Right cardiac atrium (tissue), 5 donors: ENCODE measurements around the gene SPATA46. TPM values are rescaled to one million over a fixed set of nuclear protein-coding genes. Genes with fewer than 3 reads are reported as not detected.

Source experiments
- ATAC-seq, 2 donors: fragments of 200-7000 bp; cut with Tn5 transposase; one replicate each; pipeline versions ENCODE4 v1.8.0 to v1.9.1; 2020; ENCODE audit warnings: moderate library complexity in 2 of 2, mild to moderate bottlenecking in 1 of 2
- DNase-seq, 3 donors: peaks; one replicate each; pipeline ENCODE4 v3.0.0-alpha.2; 2020
- H3K27ac ChIP-seq: one replicate; pipeline ENCODE4 v1.5.1; 2013; ENCODE audit warnings: mild to moderate bottlenecking, low read length, control low read depth, moderate library complexity
- H3K27me3 ChIP-seq: one replicate; pipeline ENCODE4 v1.6.1; 2013; ENCODE audit not compliant: control insufficient read depth, insufficient read depth
- H3K4me1 ChIP-seq: one replicate; pipeline ENCODE4 v1.6.1; 2013; ENCODE audit warnings: low read length; ENCODE audit not compliant: control insufficient read depth, insufficient read depth
- H3K4me3 ChIP-seq: one replicate; pipeline ENCODE4 v1.5.1; 2013; ENCODE audit warnings: low read length, control low read depth
- H3K9me3 ChIP-seq: one replicate; pipeline ENCODE4 v1.6.1; 2013; ENCODE audit warnings: low read length; ENCODE audit not compliant: control insufficient read depth
- WGBS: extraction: QIAGEN DNeasy Blood & Tissue Kit; methylation state at CpG from one replicate; pipeline ENCODE4 v1.1.7; 2013; 5-methylcytosine and 5-hydroxymethylcytosine counted together
- intact Hi-C, 4 donors: fragments of 100-400 bp; cut with DNase I; formaldehyde crosslinking; loops; one replicate each; pipeline versions ENCODE4 v1.11.0 to v1.14.0; 2022 to 2023
- polyA plus RNA-seq: library from polyadenylated mRNA; stranded (reverse); fragments of 200-250 nt; gene quantifications from one replicate; pipeline ENCODE4 v1.2.3, GENCODE V29; 2013
- total RNA-seq, 4 donors: library from RNA; stranded (reverse); fragmentation: NEBNext Ultra II Directional; extraction: Animal tissue kit (Norgen Biotek cat#: 25700); gene quantifications; one replicate each; pipeline ENCODE4 v1.2.1, GENCODE V29; 2021
- donor health status: healthy with polysubstance abuse.
- donor health status: DM: no; HTN: yes; CAD: no.
- donor health status: DM: no; HTN: no; CAD: no.
- donor health status: DM: no; HTN: yes; CAD: no; lungs with severe emphysema.
- donor health status: DM: yes; HTN: yes; CAD: no.

The SPATA46 gene
- total and polyA plus RNA-seq, 5 donors = not detected

DNA sequence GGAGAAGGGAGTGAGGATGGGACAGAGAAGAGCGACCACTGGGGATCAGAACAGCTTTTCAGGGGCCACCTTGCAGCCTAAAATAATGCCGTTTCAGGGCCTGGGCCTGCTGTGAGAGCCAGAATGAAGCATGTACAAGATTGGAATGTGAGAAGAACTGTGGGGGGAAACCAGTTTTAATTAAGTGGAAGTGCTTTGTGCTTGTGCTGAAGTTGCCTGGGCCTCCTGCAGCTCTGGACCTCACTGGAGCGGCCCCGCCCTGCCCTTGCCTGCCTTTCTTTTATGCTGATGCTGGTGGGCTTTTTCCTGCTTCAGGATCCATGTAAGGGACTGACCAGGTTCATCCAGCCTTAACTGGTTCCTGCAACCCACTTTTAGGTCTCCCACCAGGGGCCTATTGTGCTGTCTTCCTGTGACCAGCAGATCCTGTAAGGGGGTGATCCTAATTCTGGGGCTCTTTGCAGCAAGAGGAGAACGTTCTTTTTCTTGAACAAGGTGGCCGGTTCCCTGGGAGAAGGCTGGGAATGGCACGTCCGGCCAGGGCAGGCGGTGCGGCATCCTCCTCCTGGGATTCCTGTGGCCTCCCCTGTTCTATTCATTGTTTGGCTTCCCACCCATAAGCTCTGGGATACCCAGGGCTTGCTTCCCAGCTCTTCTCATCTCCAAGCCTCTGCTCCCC is 8.1 kb upstream of the SPATA46 start:
- DNase-seq = no peak
- H3K27me3 ChIP-seq = no peaks in the 10 kb centered on the region
- H3K4me3 ChIP-seq = no peak overlapping the region
- no peak for ATAC-seq
- WGBS = 97% methylated on average over 10 of the region's 10 CpGs
- no peak overlapping the region for H3K27ac ChIP-seq
- intact Hi-C loops = loop anchor here in 1 of 4 donors (5.0 kb wide), 1 partner anchor 327 kb away; no protein-coding TSS in a partner anchor
- no peaks in the 10 kb centered on the region for H3K9me3 ChIP-seq
- no peaks in the 10 kb centered on the region for H3K4me1 ChIP-seq

GRCh38 chr1:162384116-162384515 is 7.5 kb upstream of the SPATA46 start:
- Histone ChIP-seq H3K4me1 (no peaks in the 10 kb centered on the region), H3K27ac (no peak overlapping the region), H3K27me3 (no peaks in the 10 kb centered on the region), H3K4me3 (no peak overlapping the region), H3K9me3 (no peaks in the 10 kb centered on the region)
- 92% methylated on average over 6 of the region's 6 CpGs for WGBS
- DNase-seq = no peak
- ATAC-seq = no peak
- intact Hi-C loops = no loop called here

- Histone ChIP-seq H3K4me1 (no peaks in the 10 kb centered on the region), H3K27me3 (no peaks in the 10 kb centered on the region), H3K27ac (no peak overlapping the region), H3K4me3 (no peak overlapping the region), H3K9me3 (no peaks in the 10 kb centered on the region)
- intact Hi-C loops = no loop called here
- no peak for ATAC-seq
- DNase-seq = no peak
- 87% methylated on average over 8 of the region's 8 CpGs for WGBS
Observed at GRCh38 chr1:162383516-162383915, 6.9 kb upstream of the SPATA46 start.

- no peaks in the 10 kb centered on the region for H3K4me1 ChIP-seq
- no peak for DNase-seq
- H3K4me3 ChIP-seq = no peak overlapping the region
- intact Hi-C loops = no loop called here
- no peak for ATAC-seq
- 91% methylated on average over 6 of the region's 6 CpGs for WGBS
- no peaks in the 10 kb centered on the region for H3K27me3 ChIP-seq
- H3K9me3 ChIP-seq = no peaks in the 10 kb centered on the region
- H3K27ac ChIP-seq = no peak overlapping the region
Observed at GRCh38 chr1:162383091-162383490, 6.4 kb upstream of the SPATA46 start.

DNA sequence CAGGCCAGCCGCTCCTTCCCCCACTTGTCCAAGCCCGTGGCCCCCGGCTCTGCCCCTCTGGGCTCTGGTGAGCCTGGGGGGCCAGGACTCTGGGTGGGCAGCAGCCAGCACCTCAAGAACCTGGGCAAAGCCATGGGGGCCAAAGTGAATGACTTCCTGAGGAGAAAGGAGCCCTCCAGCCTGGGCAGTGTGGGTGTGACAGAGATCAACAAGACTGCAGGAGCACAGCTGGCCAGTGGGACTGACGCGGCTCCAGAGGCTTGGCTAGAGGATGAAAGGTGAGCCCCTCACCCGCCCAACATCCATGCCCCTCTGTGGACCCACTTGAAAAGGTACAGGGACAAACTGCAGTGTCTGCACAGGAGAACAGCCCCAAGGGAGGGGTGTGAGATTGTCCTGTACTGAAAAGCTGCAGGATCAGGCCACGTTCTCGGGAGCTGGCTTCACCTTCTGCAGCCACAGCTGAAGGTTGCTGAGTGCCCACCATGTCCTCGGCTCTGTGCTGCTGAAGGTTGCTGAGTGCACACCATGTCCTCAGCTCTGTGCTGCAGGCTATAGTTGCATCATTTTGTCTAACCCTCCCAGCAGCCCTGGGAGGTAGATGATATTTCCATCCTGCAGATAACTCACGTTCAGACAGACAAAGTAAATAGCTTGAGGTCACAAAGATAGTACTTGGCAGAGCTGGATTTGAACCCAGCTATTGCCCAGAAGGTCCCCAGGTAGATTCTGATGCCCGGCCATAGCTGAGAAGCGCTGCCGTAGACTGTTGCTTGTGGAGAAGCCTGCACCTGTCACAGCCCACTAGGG is 5.5 kb upstream of the SPATA46 start:
- DNase-seq = no peak
- H3K27me3 ChIP-seq = no peaks in the 10 kb centered on the region
- no peak overlapping the region for H3K4me3 ChIP-seq
- no peak overlapping the region for H3K27ac ChIP-seq
- WGBS = 87% methylated on average over 13 of the region's 13 CpGs
- no peak for ATAC-seq
- no peaks in the 10 kb centered on the region for H3K9me3 ChIP-seq
- H3K4me1 ChIP-seq = no peaks in the 10 kb centered on the region
- intact Hi-C loops = no loop called here

GRCh38 chr1:162381383-162381782 is 4.7 kb upstream of the SPATA46 start, which contains the start of gene C1orf226:
TSS of gene C1orf226 (plus strand) at chr1:162381728. CDS start at chr1:162381902, 174 bp downstream.
- 97% methylated on average over 3 of the region's 3 CpGs for WGBS
- DNase-seq (no peak), ATAC-seq (peak in 1 of 2 donors; percentile 23)
- Histone ChIP-seq H3K27ac (no peak within 1 kb of the TSS), H3K9me3 (no peaks in the 10 kb centered on the region), H3K27me3 (no peaks in the 10 kb centered on the region), H3K4me3 (no peak within 1 kb of the TSS), H3K4me1 (no peaks in the 10 kb centered on the region)
- intact Hi-C loops = no loop called here

- Histone ChIP-seq H3K27me3 (no peaks in the 10 kb centered on the region), H3K27ac (no peak overlapping the region), H3K4me3 (no peak overlapping the region), H3K4me1 (no peaks in the 10 kb centered on the region), H3K9me3 (no peaks in the 10 kb centered on the region)
- intact Hi-C loops = no loop called here
- WGBS = 85% methylated on average over 6 of the region's 6 CpGs
- no peak for ATAC-seq
- no peak for DNase-seq
Observed at GRCh38 chr1:162380061-162380846, 3.6 kb upstream of the SPATA46 start.

GRCh38 chr1:162375463-162375862 is 1.2 kb downstream of the SPATA46 start:
- ATAC-seq (no peak), DNase-seq (no peak)
- no peak overlapping the region for H3K27ac ChIP-seq
- no peaks in the 10 kb centered on the region for H3K27me3 ChIP-seq
- intact Hi-C loops = no loop called here
- WGBS = 81% methylated on average over 8 of the region's 8 CpGs
- H3K4me3 ChIP-seq = no peak overlapping the region
- H3K4me1 ChIP-seq = no peaks in the 10 kb centered on the region
- H3K9me3 ChIP-seq = no peaks in the 10 kb centered on the region

- Histone ChIP-seq H3K9me3 (no peaks in the 10 kb centered on the region), H3K4me1 (no peaks in the 10 kb centered on the region), H3K27ac (no peak overlapping the region), H3K27me3 (no peaks in the 10 kb centered on the region), H3K4me3 (no peak overlapping the region)
- 83% methylated on average over 9 of the region's 9 CpGs for WGBS
- intact Hi-C loops = no loop called here
- DNase-seq (no peak), ATAC-seq (no peak)
Observed at GRCh38 chr1:162374406-162374805, 2.2 kb downstream of the SPATA46 start.

GRCh38 chr1:162373541-162374260 is 3.0 kb downstream of the SPATA46 start:
- Histone ChIP-seq H3K27ac (no peak overlapping the region), H3K9me3 (no peaks in the 10 kb centered on the region), H3K4me3 (no peak overlapping the region), H3K27me3 (no peaks in the 10 kb centered on the region), H3K4me1 (no peaks in the 10 kb centered on the region)
- DNase-seq (no peak), ATAC-seq (no peak)
- whole genome bisulfite sequencing = 90% methylated on average over 8 of the region's 8 CpGs
- intact Hi-C loops = no loop called here
